Measurements from ENCODE around the gene NLGN3.

The NLGN3 gene

DNA sequence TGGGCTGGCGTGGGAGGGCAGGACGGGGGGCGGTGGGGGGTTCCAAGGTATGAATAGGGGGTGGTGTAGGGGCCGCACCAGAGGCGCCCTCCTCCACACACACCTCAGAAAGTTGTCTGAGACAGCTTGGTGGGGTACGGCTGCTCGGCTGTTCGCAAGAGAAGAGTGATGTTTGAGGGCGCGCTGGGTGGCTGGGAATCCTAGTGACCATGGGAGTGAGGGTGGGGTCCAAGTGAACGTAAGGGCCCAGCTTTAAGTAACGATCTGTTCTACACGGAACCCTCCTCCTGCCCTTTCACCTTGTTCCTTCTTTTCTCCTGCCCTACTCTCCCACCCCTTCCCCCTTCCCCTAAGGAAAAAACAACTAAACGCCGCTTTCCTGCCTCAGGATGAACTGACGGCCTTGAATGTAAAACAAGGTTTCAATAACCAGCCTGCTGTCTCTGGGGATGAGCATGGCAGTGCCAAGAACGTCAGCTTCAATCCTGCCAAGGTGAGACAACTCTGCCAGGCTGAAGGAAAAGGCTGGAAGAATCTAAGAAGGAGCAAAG, 25.6 kb upstream of the NLGN3 start:
- DNase-seq, result no peak

DNA sequence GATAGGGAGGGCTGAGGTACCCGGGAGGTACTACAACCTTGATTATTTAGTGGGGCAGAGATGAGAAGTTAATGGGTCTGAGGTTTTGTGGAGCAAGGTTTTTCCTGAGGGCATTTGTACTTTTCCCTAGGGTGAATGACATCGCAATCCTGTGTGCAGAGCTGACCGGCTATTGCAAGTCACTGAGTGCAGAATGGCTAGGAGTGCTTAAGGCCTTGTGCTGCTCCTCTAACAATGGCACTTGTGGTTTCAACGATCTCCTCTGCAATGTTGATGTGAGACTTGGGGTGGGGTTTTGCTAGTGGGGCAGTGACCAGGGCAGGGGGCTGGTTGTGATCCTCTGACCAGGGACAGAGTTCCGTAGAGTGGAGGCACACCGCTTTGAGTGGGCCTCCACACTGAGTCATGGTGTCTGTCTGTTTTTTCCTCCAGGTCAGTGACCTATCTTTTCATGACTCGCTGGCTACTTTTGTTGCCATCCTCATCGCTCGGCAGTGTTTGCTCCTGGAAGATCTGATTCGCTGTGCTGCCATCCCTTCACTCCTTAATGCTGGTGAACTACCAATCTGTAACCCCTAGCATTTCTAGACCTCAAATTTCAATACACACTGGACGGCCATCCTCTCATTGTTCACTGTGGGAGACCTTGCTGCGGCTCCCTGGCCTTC, 16.3 kb upstream of the NLGN3 start:
- DNase-seq, result no peak

DNA sequence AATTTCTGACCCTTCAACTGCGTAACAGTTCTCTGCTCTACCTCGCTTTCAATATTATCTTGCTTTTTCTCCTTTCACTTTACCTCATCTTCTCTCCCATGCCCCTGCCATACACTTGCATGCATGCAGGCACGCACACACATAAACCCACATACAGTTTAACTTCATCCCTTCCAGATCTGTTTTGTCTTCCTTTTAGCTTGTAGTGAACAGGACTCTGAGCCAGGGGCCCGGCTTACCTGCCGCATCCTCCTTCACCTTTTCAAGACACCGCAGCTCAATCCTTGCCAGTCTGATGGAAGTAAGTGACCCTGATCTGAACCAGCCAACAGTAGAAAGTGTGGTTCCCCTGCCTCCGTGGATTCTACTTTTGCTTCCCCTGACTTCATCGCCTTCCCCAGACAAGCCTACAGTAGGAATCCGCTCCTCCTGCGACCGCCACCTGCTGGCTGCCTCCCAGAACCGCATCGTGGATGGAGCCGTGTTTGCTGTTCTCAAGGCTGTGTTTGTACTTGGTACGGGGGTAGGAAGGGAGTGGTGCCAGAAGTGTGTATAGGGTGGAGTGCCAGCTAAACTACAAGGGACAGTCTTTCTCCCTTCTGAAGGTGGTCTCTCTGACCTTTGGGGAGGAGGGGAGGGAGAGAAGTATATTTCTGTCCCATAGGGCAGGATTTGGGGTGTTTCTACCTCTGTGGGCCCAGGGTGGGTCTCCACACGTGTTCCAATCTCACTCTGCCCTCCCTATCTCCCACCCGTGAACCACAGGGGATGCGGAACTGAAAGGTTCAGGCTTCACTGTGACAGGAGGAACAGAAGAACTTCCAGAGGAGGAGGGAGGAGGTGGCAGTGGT, 15.5 kb upstream of the NLGN3 start:
- peak; percentile 12 for DNase-seq

DNA sequence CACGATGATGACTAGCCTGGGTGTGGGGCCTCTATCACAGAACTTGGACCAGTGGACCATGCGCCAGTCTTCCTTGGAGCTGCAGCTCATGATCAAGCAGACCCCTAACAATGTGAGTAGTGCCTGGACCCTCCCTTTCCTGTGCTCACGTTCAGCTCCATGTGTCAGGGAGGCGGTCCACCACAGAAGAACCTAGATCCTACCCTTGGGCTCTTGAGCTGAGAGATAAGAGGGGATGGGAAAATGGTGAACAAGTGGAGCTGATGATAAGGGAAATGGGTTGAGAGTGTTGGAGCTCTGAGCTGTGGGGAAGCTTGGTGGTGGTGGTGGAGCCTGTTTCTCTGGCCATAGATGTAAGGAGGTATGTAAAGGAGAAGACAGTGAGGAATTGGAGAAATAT, 13.1 kb upstream of the NLGN3 start:
- no peak for DNase-seq

DNA sequence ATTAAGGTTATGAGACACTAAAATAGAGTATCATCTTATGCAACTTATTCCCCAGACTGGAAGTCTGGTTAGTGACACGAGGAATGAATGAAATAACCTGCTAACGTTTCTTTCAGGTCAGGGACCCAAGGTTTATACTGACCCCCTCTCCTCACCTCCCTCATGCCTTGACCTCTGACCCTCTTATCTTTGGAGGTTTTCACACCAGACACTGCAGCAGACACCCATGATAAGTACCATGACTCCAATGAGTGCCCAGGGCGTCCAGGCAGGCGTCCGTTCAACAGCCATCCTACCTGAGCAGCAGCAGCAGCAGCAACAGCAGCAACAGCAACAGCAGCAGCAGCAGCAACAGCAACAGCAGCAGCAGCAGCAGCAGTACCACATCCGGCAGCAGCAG, 4.2 kb upstream of the NLGN3 start:
- DNase-seq, result no peak

DNA sequence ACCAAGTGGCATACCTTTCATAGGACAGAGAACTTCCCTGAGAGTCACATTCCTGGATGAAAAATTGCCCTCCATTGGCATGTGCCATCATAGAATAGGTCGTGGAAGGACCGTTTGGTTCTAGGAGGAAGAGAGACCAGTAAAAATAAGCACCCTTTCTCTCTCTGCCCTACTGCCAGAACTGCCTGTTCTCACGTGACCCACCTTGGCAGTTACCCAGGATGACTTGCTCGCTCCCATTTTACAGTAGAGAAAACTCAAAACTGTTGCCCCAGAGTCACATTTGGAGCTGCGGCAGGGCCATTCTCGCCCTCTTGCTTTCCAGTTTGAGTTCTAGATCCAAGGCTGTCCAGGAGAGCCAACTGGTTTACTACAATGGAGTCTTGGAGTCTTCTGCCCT, 1.1 kb upstream of the NLGN3 start:
- no peak for DNase-seq

DNA sequence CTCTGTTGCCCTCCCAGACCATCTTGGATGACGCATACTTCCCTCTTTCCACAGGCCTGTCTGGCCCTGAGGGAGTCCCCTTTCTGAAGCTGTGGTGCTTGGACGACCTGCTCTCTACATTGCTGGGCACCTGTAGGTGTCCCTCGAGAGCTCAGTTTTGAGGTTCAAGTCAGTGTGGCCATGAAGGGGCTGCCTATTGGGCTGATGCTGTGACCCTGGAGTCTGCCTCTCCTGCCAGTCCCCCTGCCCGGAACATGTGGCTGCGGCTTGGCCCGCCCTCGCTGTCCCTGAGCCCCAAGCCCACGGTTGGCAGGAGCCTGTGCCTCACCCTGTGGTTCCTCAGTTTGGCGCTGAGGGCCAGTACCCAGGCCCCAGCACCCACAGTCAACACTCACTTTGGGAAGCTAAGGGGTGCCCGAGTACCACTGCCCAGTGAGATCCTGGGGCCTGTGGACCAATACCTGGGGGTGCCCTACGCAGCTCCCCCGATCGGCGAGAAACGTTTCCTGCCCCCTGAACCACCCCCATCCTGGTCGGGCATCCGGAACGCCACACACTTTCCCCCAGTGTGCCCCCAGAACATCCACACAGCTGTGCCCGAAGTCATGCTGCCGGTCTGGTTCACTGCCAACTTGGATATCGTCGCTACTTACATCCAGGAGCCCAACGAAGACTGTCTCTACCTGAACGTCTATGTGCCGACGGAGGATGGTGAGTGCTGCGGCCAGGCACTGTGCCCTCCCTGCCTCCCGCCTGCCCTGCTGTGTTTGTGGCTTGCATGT, 3.0 kb downstream of the NLGN3 start:
- DNase-seq, result no peak

DNA sequence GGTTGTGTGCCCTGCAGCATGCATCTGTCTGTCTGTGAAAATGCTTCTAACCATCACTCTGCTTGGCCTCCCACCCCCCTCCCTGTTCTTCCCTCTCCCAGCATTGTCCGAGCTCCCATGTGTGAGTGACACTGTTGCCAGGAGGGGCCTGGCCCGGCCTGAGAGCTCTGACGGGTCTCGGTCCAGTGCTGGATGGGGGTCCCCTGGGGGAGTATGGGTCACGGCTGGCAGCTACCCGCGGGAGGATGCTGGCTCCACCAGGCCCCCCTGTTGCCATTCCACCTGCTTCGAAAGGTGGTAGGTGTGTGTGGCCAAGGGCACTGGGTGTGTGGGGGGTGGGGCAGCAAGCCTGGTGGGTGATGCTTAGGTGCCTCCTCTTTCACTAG, 3.6 kb downstream of the NLGN3 start:
- DNase-seq, result no peak

DNA sequence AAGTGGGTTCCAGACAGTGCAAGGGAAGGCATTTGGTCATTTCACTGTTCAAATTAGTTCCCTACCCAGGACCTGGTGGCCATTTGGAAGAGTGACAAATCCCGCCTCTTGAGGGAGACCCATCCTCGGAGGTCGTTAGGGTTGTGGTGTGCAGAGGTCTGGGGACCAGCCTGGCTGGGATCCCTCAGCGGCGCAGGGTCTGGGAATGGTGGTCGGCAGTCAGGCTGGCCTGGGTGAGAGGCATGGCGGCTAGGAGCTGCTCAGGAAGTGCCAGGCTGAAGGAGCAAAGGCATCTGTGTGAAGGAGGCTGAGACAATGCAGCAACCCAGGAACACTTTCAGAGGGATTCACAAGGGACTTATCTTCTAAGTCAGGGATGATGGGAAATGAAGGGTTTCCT, 6.7 kb downstream of the NLGN3 start:
- no peak for DNase-seq

DNA sequence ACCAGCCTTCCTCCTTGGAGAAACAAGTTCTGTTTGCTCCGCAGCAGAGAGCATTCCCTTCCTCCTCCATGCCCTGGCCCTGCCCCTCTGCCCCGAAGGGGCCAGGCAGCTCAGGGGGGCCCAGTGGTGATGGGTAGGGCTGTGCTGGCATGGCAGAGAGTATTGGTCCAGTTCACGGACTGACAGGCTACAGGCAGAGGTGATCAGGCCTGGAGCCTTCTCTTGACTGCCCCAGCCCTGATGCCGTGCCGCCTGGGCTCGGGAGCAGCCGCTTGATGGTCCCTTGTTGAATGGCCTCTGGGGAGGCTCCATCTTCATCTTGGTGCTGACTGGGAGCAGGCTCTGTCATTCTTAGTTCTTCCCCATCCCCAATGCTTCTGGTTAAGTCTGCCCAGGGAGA, 9.6 kb downstream of the NLGN3 start:
- DNase-seq, result no peak

DNA sequence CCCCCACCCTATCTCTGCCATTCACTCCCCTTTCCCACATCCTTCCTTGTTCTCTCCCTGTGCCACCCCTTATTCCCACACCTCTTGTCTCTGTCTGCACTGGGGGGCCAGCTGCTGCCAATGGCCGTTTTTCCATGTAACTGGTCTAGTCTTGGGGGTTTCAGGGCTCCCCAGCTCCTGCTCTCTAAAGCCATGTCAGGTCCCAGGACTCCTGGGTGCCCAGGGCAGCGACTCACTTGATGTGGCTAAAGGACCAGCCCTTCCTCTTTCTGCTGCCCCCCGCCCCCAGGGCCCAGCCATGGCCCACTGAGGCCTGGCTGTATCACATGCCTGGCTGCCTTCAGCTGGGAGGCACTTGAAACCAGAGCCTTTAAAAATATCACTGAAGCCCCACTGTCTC, 10.0 kb downstream of the NLGN3 start:
- no peak for DNase-seq

DNA sequence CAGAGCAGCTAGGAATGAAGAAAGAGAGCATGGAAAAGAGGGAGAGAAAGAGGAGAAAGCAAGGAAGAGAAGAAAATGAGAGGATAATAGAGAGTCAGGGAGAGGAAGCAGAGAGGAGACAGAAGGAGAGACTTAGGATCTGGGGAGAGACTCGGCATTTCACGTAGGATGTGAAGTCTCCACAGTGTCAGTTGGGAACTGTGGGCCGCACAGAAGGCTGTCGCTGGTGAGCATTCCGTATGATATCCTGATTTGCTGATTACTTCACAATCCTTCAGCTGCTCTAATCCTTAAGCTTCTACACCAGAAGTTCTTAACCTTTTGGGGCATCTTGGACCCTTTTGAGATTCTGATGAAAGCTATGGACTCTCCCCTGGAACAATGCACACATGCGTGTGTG, 14.0 kb downstream of the NLGN3 start:
- DNase-seq, result no peak

DNA sequence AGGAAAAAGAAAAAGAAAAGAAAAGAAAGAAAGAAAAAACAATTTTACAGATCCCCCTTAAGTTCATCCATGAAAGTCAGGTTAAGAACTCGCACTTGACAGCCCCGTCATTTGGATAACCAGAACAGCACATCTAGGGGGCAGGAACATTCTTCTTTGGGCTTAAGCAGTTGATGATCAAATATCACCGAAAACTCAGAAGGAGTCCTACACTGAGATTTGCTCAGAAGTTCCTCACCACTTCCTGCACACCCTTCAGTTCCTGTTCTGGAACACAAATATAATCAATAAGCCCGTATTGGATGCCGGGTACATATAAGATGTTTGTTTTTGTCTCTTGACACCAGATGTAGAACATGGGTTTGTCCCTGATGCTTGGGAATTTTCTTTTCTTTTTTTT, 14.7 kb downstream of the NLGN3 start:
- no peak for DNase-seq

DNA sequence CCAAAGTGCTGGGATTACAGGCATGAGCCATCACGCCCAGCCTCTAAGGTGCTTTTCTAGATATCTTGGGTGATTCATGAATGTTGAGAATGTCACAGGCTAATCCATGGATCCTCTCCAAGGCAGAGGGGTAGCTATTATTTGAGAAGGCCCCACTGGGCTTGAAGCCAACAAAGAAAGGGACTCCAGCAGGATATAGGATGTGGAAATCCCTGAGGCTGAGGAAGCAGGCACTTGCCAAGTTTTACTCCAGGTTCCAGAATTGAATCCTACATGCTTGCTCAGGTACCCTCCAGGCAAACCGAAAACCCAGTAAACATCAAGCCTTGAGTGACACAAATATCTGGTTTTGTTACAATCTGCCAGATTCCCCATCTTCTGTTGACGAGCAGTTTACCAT, 15.8 kb downstream of the NLGN3 start:
- DNase-seq, result no peak

DNA sequence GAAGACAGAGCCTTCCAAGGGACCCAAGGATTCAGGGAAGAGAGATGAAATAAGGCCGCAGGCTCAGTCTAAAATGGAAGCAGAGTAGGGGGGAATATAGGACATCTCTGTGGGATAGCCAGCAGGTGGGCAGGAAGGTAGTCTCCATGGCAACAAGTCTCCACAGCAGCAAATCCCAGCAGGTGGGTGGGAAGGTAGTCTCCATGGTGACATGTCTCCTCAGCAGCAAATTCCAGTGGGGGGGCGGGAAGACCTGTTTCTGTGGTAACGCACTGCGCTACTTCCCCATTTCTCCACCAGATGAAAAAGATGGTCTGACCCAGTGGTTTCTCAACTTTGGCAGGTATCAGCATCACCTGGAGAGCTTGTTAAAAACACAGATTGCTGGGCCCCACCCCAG, 18.3 kb downstream of the NLGN3 start:
- DNase-seq, result no peak

DNA sequence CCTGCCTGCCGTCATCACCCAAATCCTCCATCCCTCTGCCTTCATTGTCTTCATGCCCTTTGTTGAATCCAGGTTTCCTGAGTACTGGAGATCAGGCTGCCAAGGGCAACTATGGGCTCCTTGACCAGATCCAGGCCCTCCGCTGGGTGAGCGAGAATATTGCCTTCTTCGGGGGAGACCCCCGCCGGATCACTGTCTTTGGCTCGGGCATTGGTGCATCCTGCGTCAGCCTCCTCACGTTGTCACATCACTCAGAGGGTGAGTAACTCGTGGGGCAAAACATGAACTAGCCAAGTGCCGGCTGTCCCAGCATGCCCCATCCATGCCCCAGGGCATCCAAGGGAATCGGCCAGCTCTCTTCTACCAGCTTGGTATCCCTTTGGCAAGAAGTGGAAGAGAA, 19.4 kb downstream of the NLGN3 start:
- no peak for DNase-seq

DNA sequence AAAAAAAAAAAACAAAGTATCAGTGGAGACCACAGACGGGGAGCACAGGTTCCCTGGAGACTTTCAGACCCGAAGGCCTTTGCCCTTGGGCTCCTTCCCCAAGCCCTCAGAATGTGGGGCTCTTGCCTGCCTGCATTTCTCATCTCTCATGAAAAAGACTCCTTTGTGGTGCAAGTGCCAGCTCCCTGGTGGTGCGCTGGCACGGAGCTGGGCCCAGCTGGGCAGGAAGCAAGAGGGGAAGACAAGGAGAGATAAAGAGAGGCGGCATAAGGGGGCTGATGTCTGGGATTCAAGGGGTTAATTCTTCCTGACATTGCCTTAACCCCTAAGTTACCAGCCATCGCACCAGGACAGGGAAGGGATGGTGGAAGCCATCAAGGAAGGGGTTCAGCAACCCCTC, 21.8 kb downstream of the NLGN3 start:
- no peak for DNase-seq

DNA sequence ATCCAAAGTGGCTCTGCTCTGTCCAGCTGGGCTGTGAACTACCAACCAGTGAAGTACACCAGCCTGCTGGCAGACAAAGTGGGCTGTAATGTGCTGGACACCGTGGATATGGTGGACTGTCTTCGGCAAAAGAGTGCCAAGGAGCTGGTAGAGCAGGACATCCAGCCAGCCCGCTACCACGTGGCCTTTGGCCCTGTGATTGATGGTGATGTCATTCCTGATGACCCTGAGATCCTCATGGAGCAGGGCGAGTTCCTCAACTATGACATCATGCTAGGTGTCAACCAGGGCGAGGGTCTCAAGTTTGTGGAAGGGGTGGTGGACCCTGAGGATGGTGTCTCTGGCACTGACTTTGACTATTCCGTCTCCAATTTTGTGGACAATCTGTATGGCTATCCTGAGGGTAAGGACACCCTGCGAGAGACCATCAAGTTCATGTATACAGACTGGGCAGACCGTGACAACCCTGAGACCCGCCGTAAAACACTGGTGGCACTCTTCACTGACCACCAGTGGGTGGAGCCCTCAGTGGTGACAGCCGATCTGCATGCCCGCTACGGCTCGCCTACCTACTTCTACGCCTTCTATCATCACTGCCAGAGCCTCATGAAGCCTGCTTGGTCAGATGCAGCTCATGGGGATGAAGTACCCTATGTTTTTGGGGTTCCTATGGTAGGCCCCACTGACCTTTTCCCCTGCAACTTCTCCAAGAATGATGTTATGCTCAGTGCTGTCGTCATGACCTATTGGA, 22.6 kb downstream of the NLGN3 start:
- DNase-seq, result no peak

DNA sequence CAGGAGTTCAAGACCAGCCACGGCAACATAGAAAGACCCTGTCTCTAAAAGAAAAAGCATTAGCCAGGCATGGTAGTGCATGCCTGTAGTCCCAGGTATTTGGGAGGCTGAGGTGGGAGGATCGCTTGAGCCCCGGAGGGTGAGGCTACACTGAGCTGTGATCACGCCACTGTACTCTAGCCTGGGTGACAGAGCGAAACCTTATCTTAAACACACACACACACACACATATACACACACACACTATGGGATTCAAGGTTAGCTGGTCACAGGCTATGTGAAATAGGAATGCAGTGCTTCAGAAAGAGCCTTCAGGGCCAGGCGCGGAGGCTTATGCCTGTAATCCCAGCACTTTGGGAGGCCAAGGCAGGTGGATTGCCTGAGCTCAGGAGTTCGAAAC, 23.5 kb downstream of the NLGN3 start:
- DNase-seq, result no peak

DNA sequence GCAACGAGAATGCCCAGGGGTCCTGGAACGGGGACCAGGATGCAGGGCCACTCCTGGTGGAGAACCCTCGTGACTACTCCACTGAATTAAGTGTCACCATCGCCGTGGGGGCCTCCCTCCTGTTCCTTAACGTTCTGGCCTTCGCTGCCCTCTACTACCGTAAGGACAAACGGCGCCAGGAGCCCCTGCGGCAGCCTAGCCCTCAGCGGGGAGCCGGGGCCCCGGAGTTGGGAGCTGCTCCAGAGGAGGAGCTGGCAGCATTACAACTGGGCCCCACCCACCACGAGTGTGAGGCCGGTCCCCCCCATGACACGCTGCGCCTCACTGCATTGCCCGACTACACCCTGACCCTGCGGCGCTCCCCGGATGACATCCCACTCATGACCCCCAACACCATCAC, 24.9 kb downstream of the NLGN3 start:
- DNase-seq, result no peak

DNA sequence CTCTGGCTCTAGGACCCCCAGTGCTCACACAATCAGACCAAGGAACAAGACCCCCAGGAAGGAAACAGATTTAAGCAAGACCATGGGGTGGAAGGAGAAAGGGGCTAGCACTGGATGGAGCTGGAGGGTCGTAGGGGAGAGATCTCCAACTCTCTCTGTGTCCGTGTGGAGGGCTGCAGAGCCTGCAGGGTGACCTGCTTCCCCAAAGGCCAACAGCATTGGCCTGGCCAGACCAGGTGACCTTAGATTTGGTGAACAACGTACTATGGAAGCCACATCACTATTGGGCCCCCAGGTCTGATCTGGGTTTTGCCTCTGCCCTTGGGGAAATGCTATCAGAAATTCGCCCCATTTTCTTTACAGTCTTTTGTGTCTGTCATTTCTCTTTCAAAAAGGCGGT, 26.0 kb downstream of the NLGN3 start:
- DNase-seq, result no peak

DNA sequence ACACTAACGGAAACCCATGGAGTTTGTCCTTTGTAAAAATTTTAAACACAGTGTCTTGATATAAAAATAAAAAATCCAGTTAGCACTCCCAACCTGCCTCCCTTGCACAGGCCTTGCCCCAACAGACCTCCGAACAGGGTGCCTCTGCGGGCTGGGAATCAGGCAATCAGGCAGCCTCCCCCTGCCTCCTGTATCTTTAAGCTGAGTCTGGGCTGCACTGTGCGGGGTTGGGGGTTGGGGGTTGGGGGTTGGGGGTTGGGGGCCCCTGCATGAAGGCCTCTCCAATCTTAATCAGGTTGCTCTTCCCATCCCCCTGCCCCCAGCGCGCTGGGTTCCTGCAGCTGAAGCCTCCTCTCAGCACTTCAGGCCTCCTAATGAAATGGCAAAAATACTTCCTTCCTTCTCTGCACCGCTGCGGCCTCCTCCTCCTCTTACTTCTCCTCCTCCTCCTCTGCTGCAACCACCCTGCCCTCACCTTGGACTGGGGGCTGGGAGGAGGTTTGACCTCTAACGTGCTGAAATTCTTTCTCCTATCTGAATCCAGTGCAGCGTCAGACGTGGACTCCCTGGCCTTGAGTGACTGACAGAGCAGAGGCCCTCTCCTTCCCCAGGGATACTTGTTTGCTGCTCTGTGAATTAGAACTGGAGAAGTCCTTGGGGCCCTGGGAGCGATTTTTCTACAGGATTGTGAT, 26.6 kb downstream of the NLGN3 start:
- DNase-seq, result no peak
